Stimulated activated CD4-positive, alpha-beta T cell treated with anti-CD3 and anti-CD28 coated beads, Interleukin-4, amount 100 ng/mL, for 4 hours (primary cell): Measurements from ENCODE around the gene MATR3.
A peak's percentile ranks its signal among the peaks of the same experiment; 100 is the strongest.

Experiments
- DNase-seq, 2 experiments: peaks; one replicate each; pipeline ENCODE4 v3.0.0-alpha.2; 2020

Gene MATR3

GRCh38 chr5:139272471-139273321 lies 20.8 kb upstream of the MATR3 start:
- no peak for DNase-seq

- no peak for DNase-seq
Observed at GRCh38 chr5:139273322-139273571, 20.3 kb upstream of the MATR3 start.

- peak; percentile 87 to 89 for DNase-seq
Observed at GRCh38 chr5:139273572-139274289, 19.8 kb upstream of the MATR3 start.

GRCh38 chr5:139275536-139275935 lies 18.0 kb upstream of the MATR3 start:
- DNase-seq = no peak

- no peak for DNase-seq
Observed at GRCh38 chr5:139275956-139276355, 17.6 kb upstream of the MATR3 start.

- DNase-seq = no peak
Observed at GRCh38 chr5:139276426-139276825, 17.1 kb upstream of the MATR3 start.

GRCh38 chr5:139277171-139277570 lies 16.4 kb upstream of the MATR3 start:
- DNase-seq = no peak

- no peak for DNase-seq
Observed at GRCh38 chr5:139278540-139279274, 14.8 kb upstream of the MATR3 start.

- DNase-seq = no peak
Observed at GRCh38 chr5:139282197-139282557, 11.4 kb upstream of the MATR3 start.

GRCh38 chr5:139283252-139284166 lies 10.0 kb upstream of the MATR3 start:
- no peak for DNase-seq

- DNase-seq = no peak
Observed at GRCh38 chr5:139284295-139284694, 9.2 kb upstream of the MATR3 start.

- DNase-seq = no peak
Observed at GRCh38 chr5:139285651-139286392, 7.7 kb upstream of the MATR3 start.

GRCh38 chr5:139287890-139288635 lies 5.5 kb upstream of the MATR3 start:
- no peak for DNase-seq

- no peak for DNase-seq
Observed at GRCh38 chr5:139291051-139291450, 2.5 kb upstream of the MATR3 start.

- DNase-seq = no peak
Observed at GRCh38 chr5:139293202-139293506, 386 bp upstream of the MATR3 start.

- peak; percentile 33 to 42 for DNase-seq
Observed at GRCh38 chr5:139294374-139295165, 1.0 kb downstream of the MATR3 start.

GRCh38 chr5:139295346-139296057 lies 2.0 kb downstream of the MATR3 start:
- no peak for DNase-seq

GRCh38 chr5:139296198-139296597 lies 2.7 kb downstream of the MATR3 start:
- no peak for DNase-seq

- DNase-seq = no peak
Observed at GRCh38 chr5:139296862-139297326, 3.4 kb downstream of the MATR3 start.
